Brain microvascular endothelial cell (primary cell): ENCODE data around the gene SLC9A8.

Experiments used
- DNase-seq: peaks from one replicate; pipeline ENCODE4 v3.0.0-alpha.2; 2020
- H3K27ac ChIP-seq: fragments of 250-450 bp; sonication (Bioruptor Pico); 2 replicates; pipeline ENCODE4 v1.5.1; 2020; ENCODE audit warnings: mild to moderate bottlenecking, moderate library complexity
- H3K27me3 ChIP-seq: fragments of 250-450 bp; sonication (Bioruptor Pico); replicated peaks from 2 replicates; pipeline ENCODE4 v1.5.1; 2020; ENCODE audit warnings: mild to moderate bottlenecking
- H3K36me3 ChIP-seq: fragments of 250-450 bp; sonication (Bioruptor Pico); replicated peaks from 2 replicates; pipeline ENCODE4 v1.5.1; 2020; ENCODE audit warnings: mild to moderate bottlenecking
- H3K4me3 ChIP-seq: 2 replicates; pipeline ENCODE4 v1.5.1; 2011; ENCODE audit warnings: low read depth, mild to moderate bottlenecking, control low read depth, low read length, moderate library complexity
- in situ Hi-C: cut with HindIII; loops from 2 replicates; pipeline ENCODE4 v1.10.0; 2017; ENCODE audit warnings: low sequenced_read_pairs, low pct_ligation_motif_present
- TF ChIP-seq, protein P1 (sequence below): IDR thresholded peaks from 2 replicates; pipeline ENCODE4 v1.5.1; 2011; ENCODE audit warnings: low read depth, mild to moderate bottlenecking, moderate library complexity, low read length, control low read depth, inconsistent platforms; ENCODE audit errors: missing control alignments

SLC9A8 gene

DNA sequence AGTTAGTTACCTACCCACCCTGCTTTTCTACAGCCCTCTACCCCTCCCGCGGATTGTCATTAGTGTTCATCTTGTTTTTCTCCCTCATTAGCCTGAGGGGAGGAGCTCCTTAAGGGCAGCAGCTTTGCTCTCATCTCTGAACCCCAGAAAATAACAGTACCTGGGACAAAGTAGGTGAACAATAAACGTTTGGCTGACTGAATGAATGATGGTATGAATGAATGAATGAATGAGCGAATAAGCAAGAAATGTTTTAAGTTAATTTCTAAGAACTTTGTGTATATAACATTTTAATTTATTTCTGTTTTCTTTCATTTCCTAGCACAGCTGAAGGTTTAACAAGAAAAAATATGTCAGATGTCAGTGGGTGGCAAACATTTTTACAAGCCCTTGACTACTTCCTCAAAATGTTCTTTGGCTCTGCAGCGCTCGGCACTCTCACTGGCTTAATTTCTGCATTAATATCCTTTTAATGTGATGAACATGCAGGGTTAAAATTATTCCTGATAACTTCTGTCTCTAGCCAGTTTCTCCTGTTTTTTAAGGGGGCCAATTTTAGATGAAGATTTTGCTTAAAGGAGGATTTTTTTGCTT, 50.1 kb downstream of the SLC9A8 start:
- Histone ChIP-seq H3K4me3 (no peak overlapping the region), H3K36me3 (no peaks in the 10 kb centered on the region), H3K27ac (no peak overlapping the region), H3K27me3 (no peaks in the 10 kb centered on the region)
- TF ChIP-seq, protein P1, sequence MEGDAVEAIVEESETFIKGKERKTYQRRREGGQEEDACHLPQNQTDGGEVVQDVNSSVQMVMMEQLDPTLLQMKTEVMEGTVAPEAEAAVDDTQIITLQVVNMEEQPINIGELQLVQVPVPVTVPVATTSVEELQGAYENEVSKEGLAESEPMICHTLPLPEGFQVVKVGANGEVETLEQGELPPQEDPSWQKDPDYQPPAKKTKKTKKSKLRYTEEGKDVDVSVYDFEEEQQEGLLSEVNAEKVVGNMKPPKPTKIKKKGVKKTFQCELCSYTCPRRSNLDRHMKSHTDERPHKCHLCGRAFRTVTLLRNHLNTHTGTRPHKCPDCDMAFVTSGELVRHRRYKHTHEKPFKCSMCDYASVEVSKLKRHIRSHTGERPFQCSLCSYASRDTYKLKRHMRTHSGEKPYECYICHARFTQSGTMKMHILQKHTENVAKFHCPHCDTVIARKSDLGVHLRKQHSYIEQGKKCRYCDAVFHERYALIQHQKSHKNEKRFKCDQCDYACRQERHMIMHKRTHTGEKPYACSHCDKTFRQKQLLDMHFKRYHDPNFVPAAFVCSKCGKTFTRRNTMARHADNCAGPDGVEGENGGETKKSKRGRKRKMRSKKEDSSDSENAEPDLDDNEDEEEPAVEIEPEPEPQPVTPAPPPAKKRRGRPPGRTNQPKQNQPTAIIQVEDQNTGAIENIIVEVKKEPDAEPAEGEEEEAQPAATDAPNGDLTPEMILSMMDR: no peak
- no peak for DNase-seq
- in situ Hi-C loops: no loop called here

DNA sequence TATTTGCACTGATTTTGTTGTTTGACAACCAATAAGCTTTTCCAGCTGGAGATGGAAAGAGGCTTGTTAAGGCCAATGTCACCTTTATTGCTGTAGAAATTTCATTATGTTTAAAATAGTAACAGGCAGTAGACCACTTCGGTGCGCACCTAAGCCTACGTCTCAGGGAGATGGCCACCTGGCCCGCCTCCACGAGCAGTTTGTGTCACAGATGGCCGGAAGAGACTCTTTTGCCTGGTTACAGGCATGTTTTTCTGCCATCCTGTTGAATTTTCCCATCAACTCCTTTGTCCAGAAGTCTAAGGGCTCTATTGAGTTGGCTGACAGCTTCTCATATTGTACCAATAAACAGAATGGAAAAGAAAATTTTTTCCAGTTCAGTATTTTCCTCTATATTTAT, 51.0 kb downstream of the SLC9A8 start:
- no peaks in the 10 kb centered on the region for H3K27me3 ChIP-seq
- TF ChIP-seq, protein P1: no peak
- no peak overlapping the region for H3K27ac ChIP-seq
- in situ Hi-C loops: no loop called here
- no peak for DNase-seq
- no peak overlapping the region for H3K4me3 ChIP-seq
- no peaks in the 10 kb centered on the region for H3K36me3 ChIP-seq

- Histone ChIP-seq H3K27me3 (no peaks in the 10 kb centered on the region), H3K36me3 (no peaks in the 10 kb centered on the region)
- in situ Hi-C loops: no loop called here
These were observed 52.9 kb downstream of the SLC9A8 start for GRCh38 chr20:49865559-49865958.

DNA sequence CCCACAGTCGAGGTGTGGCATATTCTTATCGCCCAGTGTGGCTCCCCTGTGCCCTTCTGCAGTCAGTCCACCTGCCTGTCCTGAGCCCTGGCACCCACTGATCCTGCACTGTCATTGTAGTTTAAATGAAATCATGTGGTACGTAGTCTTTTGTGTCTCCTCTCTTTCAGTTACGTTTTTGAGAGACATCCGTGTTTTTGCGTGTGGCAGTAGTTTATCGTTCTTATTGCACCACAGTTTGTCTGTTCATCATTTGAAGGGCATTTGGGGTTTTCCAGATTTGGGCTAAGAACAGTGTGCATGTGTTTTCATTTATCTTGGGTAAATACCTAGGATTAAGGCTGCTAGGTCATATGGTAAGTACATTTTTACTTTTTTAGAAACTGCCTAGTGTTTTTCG, 53.4 kb downstream of the SLC9A8 start:
- Histone ChIP-seq H3K36me3 (peaks cover under 1% of the 10 kb centered on the region), H3K4me3 (no peak overlapping the region), H3K27ac (no peak overlapping the region), H3K27me3 (no peaks in the 10 kb centered on the region)
- in situ Hi-C loops: no loop called here
- TF ChIP-seq, protein P1: no peak
- peak; percentile 12 for DNase-seq

More at GRCh38 chr20:49865559-49865958, 52.9 kb downstream of the SLC9A8 start:
- DNase-seq: no peak
- TF ChIP-seq, protein P1: peak; percentile 5
- H3K4me3 ChIP-seq: no peak overlapping the region
- H3K27ac ChIP-seq: no peak overlapping the region

DNA sequence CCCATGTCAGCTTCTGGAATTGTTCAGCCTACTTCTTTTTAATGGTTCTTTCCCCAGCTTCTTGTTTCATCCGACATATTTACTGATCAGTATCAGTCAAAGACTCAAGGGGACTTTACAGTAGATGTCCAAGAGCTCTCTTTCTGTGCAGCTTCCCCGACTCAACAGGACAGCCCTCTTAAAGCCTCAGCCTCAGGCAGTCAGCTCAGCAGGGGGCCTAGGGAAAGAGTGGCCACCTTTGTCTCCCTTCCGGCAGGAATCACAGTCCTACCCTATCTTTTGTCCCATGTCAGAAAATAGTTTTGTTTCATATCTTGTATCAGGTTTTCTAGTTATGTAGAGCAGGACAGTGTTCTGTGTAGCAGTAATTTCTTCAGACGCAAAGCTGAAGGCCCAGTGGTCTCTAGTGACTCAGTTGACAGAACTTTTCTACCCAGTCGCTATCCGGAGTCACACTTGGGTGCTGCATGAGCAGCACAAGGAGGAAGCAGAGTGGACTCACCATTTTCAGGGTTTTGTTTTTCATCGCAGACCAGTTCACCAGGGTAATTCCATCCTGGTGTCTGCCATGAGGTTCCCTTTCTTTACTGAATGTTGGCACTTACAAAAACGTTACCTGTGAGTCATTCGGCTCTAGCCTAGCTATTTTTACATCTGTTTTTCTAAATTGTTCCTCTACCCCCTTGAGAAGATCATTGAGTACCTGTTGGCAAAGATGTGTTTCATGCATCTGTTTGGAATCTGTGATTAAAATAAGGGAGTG, 55.0 kb downstream of the SLC9A8 start:
- no peak for DNase-seq
- Histone ChIP-seq H3K27me3 (no peaks in the 10 kb centered on the region), H3K4me3 (no peak overlapping the region), H3K27ac (no peak overlapping the region), H3K36me3 (peaks cover 2% of the 10 kb centered on the region)
- in situ Hi-C loops: no loop called here
- TF ChIP-seq, protein P1: no peak
